Parathyroid adenoma (tissue), 2 donors: ENCODE results near the gene IARS1.
A peak's percentile ranks its signal among the peaks of the same experiment; 100 is the strongest.

Source experiments
- H2AFZ ChIP-seq: fragments of 300-600 bp; sonication (generic); one replicate; pipeline ENCODE4 v1.7.0; 2017; ENCODE audit warnings: antibody characterized with exemption, mild to moderate bottlenecking
- H3K27ac ChIP-seq: fragments of 300-600 bp; sonication (generic); one replicate; pipeline ENCODE4 v1.7.0; 2017
- H3K27me3 ChIP-seq: fragments of 300-600 bp; sonication (generic); one replicate; pipeline ENCODE4 v1.7.0; 2017; ENCODE audit warnings: low read length; ENCODE audit not compliant: control insufficient read depth, insufficient read depth
- H3K36me3 ChIP-seq: fragments of 300-600 bp; sonication (generic); one replicate; pipeline ENCODE4 v1.7.0; 2017; ENCODE audit warnings: low read length; ENCODE audit not compliant: control insufficient read depth, insufficient read depth
- H3K4me1 ChIP-seq: fragments of 300-600 bp; sonication (generic); one replicate; pipeline ENCODE4 v1.7.0; 2017; ENCODE audit warnings: control low read depth
- H3K4me2 ChIP-seq: fragments of 300-600 bp; sonication (generic); one replicate; pipeline ENCODE4 v1.7.0; 2017; ENCODE audit warnings: low read length
- H3K4me3 ChIP-seq: fragments of 300-600 bp; sonication (generic); one replicate; pipeline ENCODE4 v1.7.0; 2017; ENCODE audit warnings: low read depth, low read length
- H3K79me2 ChIP-seq: fragments of 300-600 bp; sonication (generic); one replicate; pipeline ENCODE4 v1.7.0; 2017; ENCODE audit warnings: control low read depth
- H3K9ac ChIP-seq: fragments of 300-600 bp; sonication (generic); one replicate; pipeline ENCODE4 v1.7.0; 2017; ENCODE audit warnings: mild to moderate bottlenecking
- H3K9me3 ChIP-seq: fragments of 300-600 bp; sonication (generic); one replicate; pipeline ENCODE4 v1.7.0; 2017; ENCODE audit warnings: low read length; ENCODE audit not compliant: control insufficient read depth
- CTCF ChIP-seq: fragments of 300-600 bp; sonication (generic); IDR thresholded peaks from one replicate; pipeline ENCODE4 v1.7.0; 2017; ENCODE audit warnings: antibody characterized with exemption, mild to moderate bottlenecking
- donor health status: primary hyperparathyroidism.

Gene IARS1

GRCh38 chr9:92313624-92314012, 20.1 kb upstream of the IARS1 start:
- Histone ChIP-seq H2AFZ (no peak overlapping the region), H3K4me3 (peak overlapping the region; percentile 29), H3K4me2 (peak overlapping the region; percentile 71), H3K4me1 (peaks cover 16% of the 10 kb centered on the region), H3K9me3 (no peaks in the 10 kb centered on the region), H3K79me2 (peaks cover 2% of the 10 kb centered on the region), H3K27me3 (no peaks in the 10 kb centered on the region), H3K9ac (no peak overlapping the region), H3K36me3 (no peaks in the 10 kb centered on the region), H3K27ac (peak overlapping the region; percentile 63)
- no peak for TF ChIP-seq CTCF

DNA sequence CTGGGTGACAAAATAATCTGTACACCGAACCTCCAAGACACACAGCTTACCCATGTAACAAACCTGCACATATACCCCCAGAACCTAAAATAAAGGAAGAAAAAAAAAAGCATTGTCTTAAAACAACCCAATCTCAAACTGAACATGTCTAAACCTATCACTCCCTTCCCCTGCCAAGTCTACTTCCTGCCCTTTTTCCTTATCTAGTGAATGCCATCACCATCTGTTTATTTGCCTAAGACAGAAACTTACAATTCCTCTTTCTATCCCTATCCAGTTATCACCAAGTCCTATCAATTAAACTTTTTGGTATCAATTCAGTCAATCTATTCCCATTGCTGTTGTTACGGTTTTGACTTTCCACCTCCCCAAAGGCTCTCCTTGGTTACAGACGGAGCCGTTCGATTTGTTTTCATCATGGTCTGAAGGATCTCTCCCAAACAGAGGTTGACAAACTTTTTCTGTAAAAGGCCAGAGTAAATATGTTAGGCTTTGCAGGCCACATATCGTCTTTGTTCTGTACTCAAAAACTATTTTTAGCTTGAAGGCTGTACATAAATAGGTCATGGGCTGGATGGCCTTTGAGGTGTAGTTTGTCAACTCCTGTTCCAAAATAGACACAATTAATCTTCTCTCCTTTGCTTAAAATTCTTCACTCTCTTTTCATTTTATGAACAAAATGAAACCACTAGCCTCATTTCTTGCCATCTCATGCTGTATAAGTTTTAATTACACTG, 19.6 kb upstream of the IARS1 start:
- Histone ChIP-seq H3K36me3 (no peaks in the 10 kb centered on the region), H3K79me2 (peaks cover 2% of the 10 kb centered on the region), H2AFZ (no peak overlapping the region), H3K4me1 (peaks cover 16% of the 10 kb centered on the region), H3K9me3 (no peaks in the 10 kb centered on the region), H3K27ac (peak overlapping the region; percentile 63), H3K27me3 (no peaks in the 10 kb centered on the region), H3K4me2 (peak overlapping the region; percentile 71), H3K9ac (no peak overlapping the region), H3K4me3 (peak overlapping the region; percentile 29)
- TF ChIP-seq CTCF: no peak

- Histone ChIP-seq H3K4me1 (peaks cover 16% of the 10 kb centered on the region), H3K27ac (no peak overlapping the region), H3K27me3 (no peaks in the 10 kb centered on the region), H3K9me3 (no peaks in the 10 kb centered on the region), H3K9ac (no peak overlapping the region), H3K4me2 (no peak overlapping the region), H3K79me2 (peaks cover 2% of the 10 kb centered on the region), H3K36me3 (no peaks in the 10 kb centered on the region), H3K4me3 (no peak overlapping the region), H2AFZ (no peak overlapping the region)
- TF ChIP-seq CTCF: no peak
These were observed 17.1 kb upstream of the IARS1 start for GRCh38 chr9:92310562-92310961.

DNA sequence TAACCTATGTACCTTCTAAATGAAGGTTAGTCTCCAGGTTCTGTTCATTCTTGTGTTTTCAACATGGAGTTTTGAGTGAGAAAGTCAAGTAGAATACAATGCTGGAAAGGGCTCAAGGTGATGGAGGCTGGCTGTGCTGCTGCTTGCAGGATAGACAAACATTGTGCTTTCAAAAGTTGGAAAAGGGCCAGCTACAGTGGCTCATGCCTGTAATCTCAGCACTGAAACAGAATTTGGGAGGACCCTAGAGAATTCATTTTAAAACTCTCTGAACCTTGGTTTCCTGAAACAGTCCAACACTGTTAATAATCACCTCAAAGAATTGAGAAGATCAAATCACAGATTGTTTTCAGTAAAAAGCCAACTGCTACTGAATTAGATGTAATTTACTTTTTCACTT, 15.4 kb upstream of the IARS1 start:
- Histone ChIP-seq H3K79me2 (peaks cover 2% of the 10 kb centered on the region), H3K27ac (no peak overlapping the region), H3K9me3 (no peaks in the 10 kb centered on the region), H3K4me2 (no peak overlapping the region), H2AFZ (no peak overlapping the region), H3K36me3 (no peaks in the 10 kb centered on the region), H3K27me3 (no peaks in the 10 kb centered on the region), H3K4me1 (peaks cover 6% of the 10 kb centered on the region), H3K9ac (no peak overlapping the region), H3K4me3 (no peak overlapping the region)
- no peak for TF ChIP-seq CTCF

- Histone ChIP-seq H3K36me3 (no peaks in the 10 kb centered on the region), H3K4me2 (no peak overlapping the region), H3K9ac (no peak overlapping the region), H3K27ac (no peak overlapping the region), H3K4me3 (no peak overlapping the region), H3K4me1 (no peaks in the 10 kb centered on the region), H3K9me3 (no peaks in the 10 kb centered on the region), H2AFZ (no peak overlapping the region), H3K79me2 (no peaks in the 10 kb centered on the region), H3K27me3 (no peaks in the 10 kb centered on the region)
- no peak for TF ChIP-seq CTCF
These were observed 7.4 kb upstream of the IARS1 start for GRCh38 chr9:92300936-92301335.
